Fibroblast of lung (primary cell): ENCODE results near the gene TUBGCP2.

ENCODE experiments used
- CTCF ChIP-seq, 2 donors: IDR thresholded peaks in 1 of 2; conservative IDR thresholded peaks in 1 of 2; 1 replicate in 1 of 2; 2 replicates in 1 of 2; pipeline ENCODE4 v1.5.1; 2011 to 2012; ENCODE audit warnings: low read length in 2 of 2, control low read depth in 1 of 2, inconsistent platforms in 1 of 2, low read depth in 1 of 2, mild to moderate bottlenecking in 1 of 2
- EZH2 ChIP-seq: IDR thresholded peaks from 2 replicates; pipeline ENCODE4 v1.5.1; 2012; ENCODE audit warnings: low read length, control low read depth, mild to moderate bottlenecking; ENCODE audit errors: missing control alignments

- TF ChIP-seq CTCF (conservative IDR thresholded peaks at IDR 0.05 in 1 of 2, IDR thresholded peaks at IDR 0.05 in 1 of 2; ENCODE audit: low read depth in 1 of 2, low read length in 2 of 2) (no peak), EZH2 (no peak)
Observed at GRCh38 chr10:133243593-133243992, 65.1 kb downstream of the TUBGCP2 start.
